Liver (tissue), 3 donors: ENCODE measurements around the gene NRAS.

ENCODE experiments used
- CTCF ChIP-seq: fragments of 150-350 bp; IDR thresholded peaks from 2 replicates; pipeline ENCODE4 v1.5.1; 2017; ENCODE audit warnings: improper control_type of control experiment, low read depth, low read length; ENCODE audit not compliant: missing input control
- FOXA1 ChIP-seq: IDR thresholded peaks from 2 replicates; pipeline ENCODE4 v1.6.1; 2016; ENCODE audit warnings: antibody characterized with exemption
- GABPA ChIP-seq, 2 donors: IDR thresholded peaks in 1 of 2; conservative IDR thresholded peaks in 1 of 2; 2 replicates each; pipeline ENCODE4 v1.6.1; 2016; ENCODE audit warnings: antibody characterized with exemption in 2 of 2, mild to moderate bottlenecking in 1 of 2, moderate library complexity in 1 of 2
- NR2F2 ChIP-seq: IDR thresholded peaks from 2 replicates; pipeline ENCODE4 v1.6.1; 2016; ENCODE audit warnings: antibody characterized with exemption
- RAD21 ChIP-seq, 2 donors: IDR thresholded peaks; 2 replicates each; pipeline ENCODE4 v1.6.1; 2016; ENCODE audit warnings: antibody characterized with exemption in 2 of 2, mild to moderate bottlenecking in 2 of 2
- SP1 ChIP-seq: IDR thresholded peaks from 2 replicates; pipeline ENCODE4 v1.6.1; 2018; ENCODE audit warnings: antibody characterized with exemption, mild to moderate bottlenecking
- TAF1 ChIP-seq: conservative IDR thresholded peaks from 2 replicates; pipeline ENCODE4 v1.6.1; 2016; ENCODE audit warnings: antibody characterized with exemption, mild to moderate bottlenecking
- YY1 ChIP-seq: IDR thresholded peaks from 2 replicates; pipeline ENCODE4 v1.6.1; 2016; ENCODE audit warnings: antibody characterized with exemption, mild to moderate bottlenecking
- TF ChIP-seq, protein P1 (sequence below): IDR thresholded peaks from 2 replicates; pipeline ENCODE4 v1.6.1; 2016; ENCODE audit warnings: antibody characterized with exemption, mild to moderate bottlenecking
- donor health status: healthy.
- donor health status: healthy.

DNA sequence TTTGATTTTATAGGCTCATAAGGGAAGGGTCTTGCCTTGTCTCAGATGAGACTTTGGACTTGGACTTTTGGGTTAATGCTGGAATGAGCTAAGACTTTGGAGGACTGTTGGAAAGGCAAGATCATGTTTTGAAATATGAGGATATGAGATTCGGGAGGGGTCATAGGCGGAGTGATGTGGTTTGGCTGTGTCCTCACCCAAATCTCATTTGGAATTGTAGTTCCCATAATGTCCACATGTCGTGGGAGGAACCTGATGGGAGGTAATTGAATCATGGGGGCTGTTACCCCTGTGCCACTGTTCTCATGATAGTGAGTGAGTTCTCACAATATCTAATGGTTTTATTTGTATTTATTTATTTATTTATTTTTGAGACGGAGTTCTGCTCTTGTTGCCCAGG lies 48.1 kb upstream of the NRAS start:
- no peak for TF ChIP-seq CTCF
- no peak for TF ChIP-seq TAF1
- no peak for TF ChIP-seq NR2F2
- TF ChIP-seq YY1: no peak
- TF ChIP-seq, protein P1, sequence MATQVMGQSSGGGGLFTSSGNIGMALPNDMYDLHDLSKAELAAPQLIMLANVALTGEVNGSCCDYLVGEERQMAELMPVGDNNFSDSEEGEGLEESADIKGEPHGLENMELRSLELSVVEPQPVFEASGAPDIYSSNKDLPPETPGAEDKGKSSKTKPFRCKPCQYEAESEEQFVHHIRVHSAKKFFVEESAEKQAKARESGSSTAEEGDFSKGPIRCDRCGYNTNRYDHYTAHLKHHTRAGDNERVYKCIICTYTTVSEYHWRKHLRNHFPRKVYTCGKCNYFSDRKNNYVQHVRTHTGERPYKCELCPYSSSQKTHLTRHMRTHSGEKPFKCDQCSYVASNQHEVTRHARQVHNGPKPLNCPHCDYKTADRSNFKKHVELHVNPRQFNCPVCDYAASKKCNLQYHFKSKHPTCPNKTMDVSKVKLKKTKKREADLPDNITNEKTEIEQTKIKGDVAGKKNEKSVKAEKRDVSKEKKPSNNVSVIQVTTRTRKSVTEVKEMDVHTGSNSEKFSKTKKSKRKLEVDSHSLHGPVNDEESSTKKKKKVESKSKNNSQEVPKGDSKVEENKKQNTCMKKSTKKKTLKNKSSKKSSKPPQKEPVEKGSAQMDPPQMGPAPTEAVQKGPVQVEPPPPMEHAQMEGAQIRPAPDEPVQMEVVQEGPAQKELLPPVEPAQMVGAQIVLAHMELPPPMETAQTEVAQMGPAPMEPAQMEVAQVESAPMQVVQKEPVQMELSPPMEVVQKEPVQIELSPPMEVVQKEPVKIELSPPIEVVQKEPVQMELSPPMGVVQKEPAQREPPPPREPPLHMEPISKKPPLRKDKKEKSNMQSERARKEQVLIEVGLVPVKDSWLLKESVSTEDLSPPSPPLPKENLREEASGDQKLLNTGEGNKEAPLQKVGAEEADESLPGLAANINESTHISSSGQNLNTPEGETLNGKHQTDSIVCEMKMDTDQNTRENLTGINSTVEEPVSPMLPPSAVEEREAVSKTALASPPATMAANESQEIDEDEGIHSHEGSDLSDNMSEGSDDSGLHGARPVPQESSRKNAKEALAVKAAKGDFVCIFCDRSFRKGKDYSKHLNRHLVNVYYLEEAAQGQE: no peak
- TF ChIP-seq RAD21 (IDR thresholded peaks at IDR 0.05): no peak
- TF ChIP-seq SP1: no peak
- no peak for TF ChIP-seq GABPA (IDR thresholded peaks at IDR 0.05 in 1 of 2, conservative IDR thresholded peaks at IDR 0.05 in 1 of 2)
- TF ChIP-seq FOXA1: no peak
